Suprapubic skin (tissue), 4 donors: Measurements from ENCODE around the gene CDK19.

Experiments
- CTCF ChIP-seq, 2 donors: fragments of 200-600 bp in 1 of 2; fragments of 450-650 bp in 1 of 2; sonication (generic) in 1 of 2; IDR thresholded peaks; one replicate each; pipeline ENCODE4 v1.5.1; 2016 to 2019; ENCODE audit warnings: antibody characterized with exemption in 2 of 2, mild to moderate bottlenecking in 1 of 2, moderate library complexity in 1 of 2
- EP300 ChIP-seq: sonication (generic); formaldehyde crosslinking; IDR thresholded peaks from one replicate; pipeline ENCODE4 v1.6.1; 2017; ENCODE audit warnings: antibody characterized with exemption
- POLR2A ChIP-seq, 2 donors: fragments of 450-650 bp; IDR thresholded peaks; one replicate each; pipeline ENCODE4 v1.6.1; 2017; ENCODE audit warnings: antibody characterized with exemption in 2 of 2, mild to moderate bottlenecking in 2 of 2, moderate library complexity in 2 of 2
- POLR2AphosphoS5 ChIP-seq, 3 donors: sonication (generic); formaldehyde crosslinking; IDR thresholded peaks; one replicate each; pipeline ENCODE4 v1.6.1; 2017; ENCODE audit warnings: antibody characterized with exemption in 3 of 3

GRCh38 chr6:110828396-110828795, 13.1 kb upstream of the CDK19 start:
- TF ChIP-seq POLR2A (IDR thresholded peaks at IDR 0.05) (no peak), CTCF (IDR thresholded peaks at IDR 0.05) (no peak), POLR2AphosphoS5 (IDR thresholded peaks at IDR 0.05) (no peak), EP300 (no peak)
